B cell (primary cell): ENCODE measurements around the gene SH3BGR. TPM values are rescaled to one million over a fixed set of nuclear protein-coding genes. Genes with fewer than 3 reads are reported as not detected.

Experiments
- ATAC-seq: fragments of 200-7000 bp; cut with Tn5 transposase; one replicate; pipeline ENCODE4 v1.10.0; 2021; ENCODE audit warnings: low read depth, mild to moderate bottlenecking, moderate number of reproducible peaks, moderate library complexity
- CTCF ChIA-PET: fragments of 350-600 bp; sonication (Branson Sonifier 250); formaldehyde crosslinking; loops from one replicate; lab custom pipeline; 2021; ENCODE audit warnings: antibody characterized with exemption, inconsistent platforms; lab: Charles Lee
- POLR2A ChIA-PET: fragments of 350-600 bp; sonication (Branson Sonifier 250); formaldehyde crosslinking; loops from one replicate; lab custom pipeline; 2021; ENCODE audit warnings: antibody characterized with exemption; lab: Charles Lee
- DNase-seq: peaks from one replicate; pipeline ENCODE4 v3.0.0; 2013
- H2AFZ ChIP-seq: 2 replicates; pipeline ENCODE4 v1.6.1; 2012; ENCODE audit warnings: mild to moderate bottlenecking, low read depth, low read length; ENCODE audit not compliant: insufficient read depth, poor library complexity, severe bottlenecking
- H3K27ac ChIP-seq, 2 donors: 1 replicate in 1 of 2; 2 replicates in 1 of 2; pipeline ENCODE4 v1.5.1; 2012 to 2013; ENCODE audit warnings: low read length in 2 of 2, mild to moderate bottlenecking in 2 of 2, moderate library complexity in 1 of 2
- H3K27me3 ChIP-seq, 4 experiments: fragments of 200-600 bp in 1 of 4; sonication (generic) in 1 of 4; replicated peaks in 1 of 4; 1 replicate in 2 of 4; 2 replicates in 2 of 4; pipeline versions ENCODE4 v1.6.1 to v1.7.0; 2013 to 2016; ENCODE audit warnings: low read length in 3 of 4, mild to moderate bottlenecking in 2 of 4, mixed read lengths in 1 of 4, moderate library complexity in 1 of 4; ENCODE audit not compliant: insufficient read depth in 4 of 4, control insufficient read depth in 3 of 4; ENCODE audit errors: control extremely low read depth in 1 of 4
- H3K36me3 ChIP-seq, 2 experiments: replicated peaks in 1 of 2; 1 replicate in 1 of 2; 2 replicates in 1 of 2; pipeline versions ENCODE4 v1.6.1 to v1.7.1; 2013; ENCODE audit warnings: low read length in 1 of 2; ENCODE audit not compliant: insufficient read depth in 2 of 2, control insufficient read depth in 1 of 2; ENCODE audit errors: control extremely low read depth in 1 of 2, extremely low read depth in 1 of 2
- H3K4me1 ChIP-seq, 2 donors: fragments of 200-600 bp in 1 of 2; sonication (generic) in 1 of 2; 1 replicate in 1 of 2; 2 replicates in 1 of 2; pipeline versions ENCODE4 v1.5.1 to v1.6.1; 2013 to 2017; ENCODE audit warnings: low read length in 2 of 2; ENCODE audit not compliant: control insufficient read depth in 2 of 2, insufficient read depth in 2 of 2
- H3K4me2 ChIP-seq: replicated peaks from 2 replicates; pipeline ENCODE3; 2012; ENCODE audit warnings: mild to moderate bottlenecking, low read depth, low read length; ENCODE audit not compliant: poor library complexity, severe bottlenecking
- H3K4me3 ChIP-seq, 5 experiments: fragments of 200-600 bp in 1 of 5; sonication (generic) in 1 of 5; 1 replicate in 3 of 5; 2 replicates in 2 of 5; pipeline versions ENCODE4 v1.5.1 to v1.7.0; 2011 to 2016; ENCODE audit warnings: low read length in 4 of 5, mild to moderate bottlenecking in 4 of 5, low read depth in 2 of 5, control low read depth in 1 of 5, moderate library complexity in 1 of 5; ENCODE audit not compliant: insufficient read depth in 1 of 5; ENCODE audit errors: control extremely low read depth in 1 of 5, extremely low read depth in 1 of 5
- H3K79me2 ChIP-seq: fragments of 200-600 bp; sonication (generic); one replicate; pipeline ENCODE4 v1.6.0; 2016; ENCODE audit warnings: low read length; ENCODE audit not compliant: control insufficient read depth, insufficient read depth
- H3K9ac ChIP-seq: fragments of 200-600 bp; sonication (generic); 2 replicates; pipeline ENCODE4 v1.6.1; 2017; ENCODE audit warnings: mild to moderate bottlenecking, low read length, moderate library complexity
- H3K9me3 ChIP-seq, 3 donors: one replicate each; pipeline versions ENCODE4 v1.6.1 to v1.7.1; 2013; ENCODE audit warnings: low read length in 2 of 3; ENCODE audit not compliant: control insufficient read depth in 2 of 3, insufficient read depth in 1 of 3; ENCODE audit errors: control extremely low read depth in 1 of 3
- H4K20me1 ChIP-seq: 2 replicates; pipeline ENCODE4 v1.6.0; 2012; ENCODE audit warnings: mild to moderate bottlenecking, low read length; ENCODE audit not compliant: insufficient read depth, control insufficient read depth, poor library complexity, severe bottlenecking
- H3K27ac Mint-ChIP-seq: one replicate; pipeline ENCODE4 v1.8.0; 2021; ENCODE audit warnings: mixed read lengths
- H3K27me3 Mint-ChIP-seq: one replicate; pipeline ENCODE4 v1.8.0; 2021; ENCODE audit warnings: mixed read lengths
- H3K4me1 Mint-ChIP-seq: one replicate; pipeline ENCODE4 v1.8.0; 2021; ENCODE audit warnings: mixed read lengths
- H3K4me3 Mint-ChIP-seq: one replicate; pipeline ENCODE4 v1.8.0; 2021; ENCODE audit warnings: mixed read lengths
- H3K9me3 Mint-ChIP-seq: one replicate; pipeline ENCODE4 v1.8.0; 2022; ENCODE audit warnings: mixed read lengths; ENCODE audit not compliant: insufficient read depth
- CTCF ChIP-seq: fragments of 200-600 bp; IDR thresholded peaks from one replicate; pipeline ENCODE4 v1.8.0; 2022; ENCODE audit warnings: antibody characterized with exemption, mild to moderate bottlenecking
- EZH2 ChIP-seq: IDR thresholded peaks from 2 replicates; pipeline ENCODE4 v1.6.1; 2012; ENCODE audit warnings: borderline replicate concordance, low read depth, mild to moderate bottlenecking, moderate library complexity, low read length; ENCODE audit not compliant: insufficient read depth, poor library complexity, severe bottlenecking
- whole genome bisulfite sequencing: methylation state at CpG from one replicate; pipeline ENCODE4 v1.1.5; 2013; ENCODE audit warnings: missing lambda C conversion rate; ENCODE audit not compliant: insufficient coverage; 5-methylcytosine and 5-hydroxymethylcytosine counted together
- intact Hi-C: fragments of 100-400 bp; cut with micrococcal nuclease; formaldehyde crosslinking; loops from one replicate; pipeline ENCODE4 v1.10.0; 2022
- polyA plus RNA-seq: library from polyadenylated mRNA; depleted of rRNA; stranded (reverse); fragments of >200 nt; gene quantifications from 2 replicates; pipeline ENCODE4 v1.2.3, GENCODE V29; 2012
- total RNA-seq, 2 donors: library from RNA; stranded (reverse); fragments of 120-200 nt in 1 of 2; gene quantifications; 1 replicate in 1 of 2; 2 replicates in 1 of 2; pipeline versions ENCODE4 v1.2.3 to v1.2.4, GENCODE V29; 2013 to 2022

The SH3BGR gene
- total and polyA plus RNA-seq, 2 donors (not counting 1 experiment from before 2014, with no cell fraction given) = 0.21 to 1.7 TPM

DNA sequence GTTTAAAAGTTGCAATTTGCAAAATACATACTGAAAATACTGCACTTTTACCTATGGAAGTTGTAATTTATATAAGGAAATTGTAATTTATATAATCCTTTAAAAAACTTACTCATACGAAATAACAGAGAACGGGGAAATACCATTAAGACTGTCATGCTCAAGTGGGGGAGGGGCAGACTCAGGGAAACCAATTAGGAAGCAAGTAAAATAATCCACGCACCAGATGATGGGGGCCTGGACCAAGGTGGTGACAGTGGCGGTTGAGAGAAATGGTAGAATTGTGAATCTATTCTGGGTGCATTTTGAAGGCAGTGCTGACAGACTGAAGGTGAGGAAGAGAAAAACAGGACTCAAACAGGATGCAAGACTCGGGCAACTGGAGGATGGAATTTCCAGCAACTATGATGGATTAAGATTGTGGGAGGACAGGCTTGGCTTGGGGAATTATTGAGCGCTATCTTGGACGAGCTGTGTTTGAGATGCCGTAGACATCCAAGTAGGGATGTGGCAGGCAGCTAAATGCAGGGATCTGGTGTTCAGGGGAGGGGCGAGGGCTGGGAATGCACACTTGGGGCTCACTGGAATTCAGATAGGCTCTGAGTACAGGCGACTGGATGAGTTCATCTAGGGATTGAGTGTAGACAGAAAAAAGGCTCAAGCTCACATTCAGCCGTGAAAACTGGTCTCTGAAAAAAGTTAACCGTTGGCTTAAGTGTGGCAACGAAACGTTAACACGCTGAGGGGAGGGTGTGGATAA is 7.2 kb upstream of the SH3BGR start:
- H3K9ac ChIP-seq = peak overlapping the region; percentile 83
- intact Hi-C loops = loop anchor here (1.0 to 2.0 kb wide), 4 partner anchors 58 to 261 kb away; partner anchors contain the start of genes HMGN1 and PSMG1
- TF ChIP-seq EZH2 = no peak
- no peak for TF ChIP-seq CTCF
- peaks cover 12% of the 10 kb centered on the region for H3K4me1 Mint-ChIP-seq
- peak overlapping the region; percentile 97 for H3K4me3 Mint-ChIP-seq
- peaks cover 23% of the 10 kb centered on the region for H3K27me3 Mint-ChIP-seq
- no peaks in the 10 kb centered on the region for H4K20me1 ChIP-seq
- H3K36me3 ChIP-seq = no peaks in the 10 kb centered on the region
- H3K4me3 ChIP-seq = peak overlapping the region in 4 of 5 experiments; percentile 75 to 84 (median 82)
- no peaks in the 10 kb centered on the region for H3K9me3 Mint-ChIP-seq
- peak overlapping the region; percentile 95 for H3K4me2 ChIP-seq
- 16% methylated on average over 12 of the region's 15 CpGs for WGBS
- ATAC-seq (no peak), DNase-seq (no peak)
- H3K4me1 ChIP-seq = peaks cover 6 to 13% of the 10 kb centered on the region in 2 donors
- no peaks in the 10 kb centered on the region for H3K9me3 ChIP-seq
- POLR2A ChIA-PET = no interaction called here
- H3K27ac ChIP-seq = peak overlapping the region in 1 of 2 donors; percentile 88
- peak overlapping the region; percentile 99 for H2AFZ ChIP-seq
- H3K79me2 ChIP-seq = no peaks in the 10 kb centered on the region
- H3K27me3 ChIP-seq = peaks cover 0 to 3% (median 0%) of the 10 kb centered on the region in 4 experiments
- peak overlapping the region; percentile 99 for H3K27ac Mint-ChIP-seq
- CTCF ChIA-PET = interaction anchor here (0.6 to 1.4 kb wide), 4 partner anchors 14 to 132 kb away, joined by 3 to 4 read pairs (median 3); no protein-coding TSS in a partner anchor
